Activated CD8-positive, alpha-beta memory T cell treated with anti-CD3 and anti-CD28 coated beads for 1 hour (primary cell): ENCODE results near the gene FGF3.
A peak's percentile ranks its signal among the peaks of the same experiment; 100 is the strongest.

Experiments used
- DNase-seq, 2 donors: peaks; one replicate each; pipeline ENCODE4 v3.0.0-alpha.2; 2020; ENCODE audit warnings: low read depth in 1 of 2; ENCODE audit errors: extremely low read depth in 1 of 2

FGF3 gene

DNA sequence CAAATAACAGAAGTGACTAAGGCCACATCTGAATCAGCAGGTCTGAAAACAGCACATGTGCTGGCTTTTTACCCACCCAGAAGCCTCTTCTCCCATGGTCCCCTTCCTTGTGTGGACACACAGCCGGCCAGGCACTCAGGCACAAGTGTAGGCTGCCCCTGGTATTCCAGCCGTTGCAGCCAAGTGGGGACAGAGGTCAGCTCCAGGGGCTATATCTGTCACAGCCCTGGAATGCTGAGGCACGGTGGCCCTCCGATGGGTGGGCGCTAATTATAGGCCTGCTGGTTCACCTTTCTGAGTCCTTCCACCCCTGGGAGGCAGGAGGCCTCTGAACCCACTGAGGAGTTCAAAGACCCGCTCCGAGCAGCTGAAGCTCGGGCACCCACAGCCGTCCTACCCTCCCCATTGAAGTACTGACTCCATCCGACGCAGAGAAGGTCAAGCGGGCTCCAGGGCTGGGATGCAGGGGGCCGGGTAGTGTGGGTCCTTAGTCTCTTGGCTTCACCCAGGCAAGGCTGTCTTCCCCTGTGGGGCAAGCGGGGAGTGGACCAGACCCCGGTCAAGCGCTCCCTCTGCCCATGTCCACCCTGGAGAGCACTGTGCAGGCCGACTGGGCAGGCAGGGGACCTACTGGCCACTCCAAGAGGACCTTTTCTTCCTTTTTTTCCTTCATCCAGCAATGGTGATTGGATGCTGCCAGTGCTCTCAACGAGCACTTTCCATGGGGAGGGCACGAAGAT is 14.3 kb downstream of the FGF3 start:
- no peak for DNase-seq

- no peak for DNase-seq
These were observed 15.5 kb downstream of the FGF3 start for GRCh38 chr11:69803604-69804218.

GRCh38 chr11:69803022-69803421 is 16.2 kb downstream of the FGF3 start:
- DNase-seq = no peak

DNA sequence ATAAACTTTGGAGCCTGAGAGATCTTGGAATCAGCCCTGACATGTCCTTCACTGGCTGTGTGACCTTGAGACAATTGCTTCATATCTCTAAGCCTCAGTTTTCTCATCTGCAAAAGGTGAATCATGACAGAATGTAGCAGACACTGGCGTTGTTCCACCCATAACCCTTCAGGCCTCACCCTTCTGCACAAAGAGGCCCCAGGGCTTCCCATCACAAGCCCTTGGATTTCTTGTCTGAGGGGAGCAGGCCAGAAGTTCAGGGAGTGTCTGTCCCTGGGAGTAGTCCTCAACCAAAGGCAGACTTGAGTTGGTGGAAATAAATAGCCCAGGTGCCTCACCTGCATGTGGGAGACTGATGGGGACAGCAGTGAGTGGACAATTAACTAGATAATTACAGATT is 16.6 kb downstream of the FGF3 start:
- no peak for DNase-seq

GRCh38 chr11:69801513-69802335 is 17.5 kb downstream of the FGF3 start:
- DNase-seq = peak in 1 of 2 donors; percentile 7

DNA sequence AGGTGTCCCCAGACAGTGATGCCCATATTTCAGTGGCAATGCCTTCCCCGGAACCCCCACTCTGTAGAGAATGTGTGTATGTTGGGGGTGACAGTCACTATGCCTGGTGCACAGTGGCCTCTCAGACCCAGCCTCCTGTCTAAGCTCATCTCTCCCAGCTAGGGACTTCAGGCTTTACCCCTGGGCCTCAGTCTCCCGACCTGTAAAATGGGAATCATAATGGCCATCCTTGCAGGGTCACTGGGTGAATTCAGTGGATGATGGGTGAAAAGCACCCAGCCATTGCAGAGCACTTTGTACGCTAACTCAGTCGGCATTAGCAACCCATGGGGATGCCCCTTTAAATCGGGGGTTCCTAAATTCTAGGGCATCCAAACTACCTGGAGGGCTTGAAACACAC is 18.9 kb downstream of the FGF3 start:
- no peak for DNase-seq

DNA sequence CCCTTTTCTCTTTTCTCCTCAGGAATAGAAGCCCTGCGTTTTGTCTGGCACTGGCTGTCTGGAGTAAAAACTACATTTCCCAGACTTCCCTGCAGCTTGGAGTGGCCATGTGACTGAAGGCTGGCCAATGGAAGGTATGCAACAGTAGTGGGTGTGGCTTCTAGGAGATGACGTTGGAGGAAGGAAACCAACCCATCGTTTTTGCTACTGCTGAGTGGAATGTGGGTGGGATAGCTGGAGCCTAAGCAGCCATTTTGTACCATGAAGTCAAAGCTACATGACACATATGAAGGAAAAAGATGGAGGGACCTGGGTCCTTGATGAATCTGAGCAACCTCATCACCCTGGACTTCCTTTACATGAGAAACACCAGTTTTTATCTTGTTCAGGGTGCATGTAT is 19.6 kb downstream of the FGF3 start:
- DNase-seq = no peak

DNA sequence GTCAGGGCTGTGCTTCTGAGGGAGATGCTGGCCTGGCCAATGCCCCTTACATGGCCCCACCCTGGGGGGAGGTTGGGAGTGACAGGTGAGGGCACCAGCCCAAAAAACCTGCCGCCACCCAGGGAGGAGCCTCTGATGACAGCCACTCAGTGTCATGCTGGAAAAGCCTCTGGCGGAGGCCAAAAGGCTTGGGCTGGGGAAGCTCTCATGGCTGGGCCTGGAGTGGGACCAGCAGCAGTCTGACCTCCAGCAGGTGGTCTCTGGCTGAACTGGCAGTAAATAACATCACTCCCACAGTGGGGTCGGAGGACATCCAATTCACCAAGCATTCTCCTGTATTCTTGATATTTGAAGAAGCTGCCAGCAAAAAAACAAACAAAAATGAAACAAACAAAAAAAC is 20.1 kb downstream of the FGF3 start:
- DNase-seq = no peak

DNA sequence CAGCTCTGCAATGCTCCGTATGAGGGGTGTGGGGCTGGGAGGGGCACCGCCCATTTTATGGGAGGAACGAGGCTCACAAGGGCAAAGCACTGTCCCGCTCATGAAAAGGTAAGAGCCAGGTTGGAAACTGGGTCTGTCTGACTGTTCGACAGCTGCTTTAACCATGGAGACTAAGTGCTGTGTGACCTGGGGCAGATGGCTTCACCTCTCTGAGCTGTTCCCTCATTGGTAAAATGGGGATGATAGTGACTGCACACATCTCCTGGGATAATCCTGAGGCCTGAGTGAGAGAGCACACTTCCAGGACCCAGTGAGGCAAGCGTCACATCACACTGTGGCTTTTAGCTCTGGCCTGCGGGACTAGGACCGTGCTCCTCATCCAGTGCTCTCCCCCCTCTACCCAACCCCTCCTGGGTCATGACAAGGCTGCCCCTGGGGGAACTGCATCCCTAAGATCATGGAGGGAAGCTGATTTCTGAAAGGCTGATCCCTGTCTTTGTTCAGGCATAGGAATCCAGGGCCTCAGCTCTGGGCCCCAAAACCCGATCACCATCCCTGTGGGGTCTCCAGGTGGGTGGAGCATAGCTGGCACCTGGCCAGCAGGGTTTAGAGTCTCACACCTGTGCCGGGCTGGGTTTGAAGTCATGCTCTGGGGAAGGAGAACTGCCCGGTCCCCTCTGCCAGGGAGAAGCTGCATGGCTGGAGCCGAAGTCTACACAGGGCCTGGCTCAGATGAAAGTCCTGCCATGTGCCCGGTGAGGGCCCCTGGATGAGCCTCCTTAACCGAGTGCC is 21.3 kb downstream of the FGF3 start:
- no peak for DNase-seq

- DNase-seq = no peak
These were observed 22.1 kb downstream of the FGF3 start for GRCh38 chr11:69797156-69797555.

GRCh38 chr11:69796063-69796462 is 23.2 kb downstream of the FGF3 start:
- DNase-seq = no peak

- DNase-seq = no peak
These were observed 27.7 kb downstream of the FGF3 start for GRCh38 chr11:69791276-69792180.

DNA sequence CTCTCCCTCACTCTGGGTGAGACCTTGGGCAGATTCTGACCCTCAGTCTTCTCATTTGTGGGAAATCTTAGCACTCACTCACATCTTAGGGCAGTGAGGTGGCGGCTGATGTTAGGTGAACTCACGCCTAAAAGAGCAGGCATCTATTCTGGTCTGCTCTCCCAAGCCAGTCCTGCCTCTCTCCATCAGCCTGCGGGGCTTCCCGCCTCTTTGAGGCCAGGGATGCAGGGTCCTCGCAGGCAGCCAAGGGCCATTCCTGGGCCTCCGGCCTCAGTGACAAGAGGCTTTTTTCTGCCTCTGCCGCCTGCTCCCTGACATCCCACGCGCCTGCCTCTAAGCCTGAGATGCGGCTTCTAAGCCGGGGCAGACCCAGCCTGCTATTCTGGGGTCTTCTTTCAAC is 30.3 kb downstream of the FGF3 start:
- DNase-seq = no peak

- DNase-seq = no peak
These were observed 31.3 kb downstream of the FGF3 start for GRCh38 chr11:69787906-69788305.

DNA sequence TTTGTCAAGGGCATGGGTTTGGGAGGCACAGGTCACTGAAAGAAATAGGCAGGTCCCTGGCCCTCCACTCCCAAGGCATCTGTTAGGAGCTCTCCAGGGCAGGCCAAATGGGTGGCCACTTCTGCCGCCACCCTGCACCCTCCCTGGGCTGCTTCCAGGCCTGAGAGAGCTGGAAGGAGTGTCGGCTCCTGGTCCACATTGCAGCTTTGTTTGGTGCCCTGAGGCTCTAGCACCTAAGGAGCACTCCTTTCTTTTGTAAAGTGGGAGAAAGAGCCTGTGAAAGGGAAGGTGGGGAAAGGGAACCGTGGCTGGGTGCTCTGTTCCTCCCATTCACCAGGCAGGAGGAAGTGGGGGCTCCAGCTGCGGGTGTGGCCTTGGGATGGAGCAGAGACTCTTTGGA is 31.8 kb downstream of the FGF3 start:
- DNase-seq = no peak

DNA sequence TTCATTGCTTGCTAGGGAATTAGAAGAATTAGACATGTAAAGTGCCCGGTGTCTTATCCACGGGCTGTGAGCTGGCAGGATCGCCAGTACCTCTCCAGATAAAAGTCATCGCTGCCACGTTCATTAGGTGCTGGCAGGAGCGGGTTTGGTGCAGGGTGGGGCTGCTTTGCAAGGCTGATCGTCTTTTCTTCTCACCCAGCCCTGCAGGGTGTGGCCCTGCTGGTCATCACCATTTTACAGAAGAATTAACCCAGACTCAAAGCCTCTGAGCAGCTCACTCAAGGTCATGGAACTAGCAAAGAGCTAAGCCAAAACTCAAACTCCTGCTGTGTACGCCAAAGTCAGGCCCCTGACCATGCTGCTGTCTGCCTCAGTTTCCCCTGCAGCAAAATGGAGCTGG is 38.0 kb downstream of the FGF3 start:
- no peak for DNase-seq

- DNase-seq = no peak
These were observed 40.8 kb downstream of the FGF3 start for GRCh38 chr11:69778373-69778772.

GRCh38 chr11:69775163-69775755 is 44.0 kb downstream of the FGF3 start, which contains the start of gene FGF4:
Gene FGF4 (minus strand): TSS chr11:69775341. CDS start chr11:69775084, 257 bp downstream.
- DNase-seq = no peak

- no peak for DNase-seq
These were observed 44.7 kb downstream of the FGF3 start for GRCh38 chr11:69774354-69775162.
